DND-41 (cell line): ENCODE measurements around the gene DNAH11.

Source experiments
- ATAC-seq: fragments of 200-7000 bp; cut with Tn5 transposase; 3 replicates; pipeline ENCODE4 v1.9.1; 2021; ENCODE audit warnings: low read depth; ENCODE audit not compliant: insufficient read depth
- DNase-seq: peaks from one replicate; pipeline ENCODE4 v3.0.0-alpha.2; 2020
- H2AFZ ChIP-seq: 2 replicates; pipeline ENCODE4 v1.6.0; 2012; ENCODE audit warnings: low read depth, low read length
- H3K27ac ChIP-seq: 2 replicates; pipeline ENCODE4 v1.5.1; 2012; ENCODE audit warnings: low read length, inconsistent platforms
- H3K27me3 ChIP-seq: fragments of 200-600 bp; sonication (generic); 2 replicates; pipeline ENCODE4 v1.6.0; 2012; ENCODE audit warnings: low read length, mild to moderate bottlenecking, inconsistent platforms; ENCODE audit not compliant: insufficient read depth, poor library complexity
- H3K36me3 ChIP-seq: 2 replicates; pipeline ENCODE4 v1.5.1; 2012; ENCODE audit warnings: low read length, inconsistent platforms; ENCODE audit not compliant: insufficient read depth
- H3K4me1 ChIP-seq: 2 replicates; pipeline ENCODE4 v1.5.1; 2012; ENCODE audit warnings: mild to moderate bottlenecking, low read length; ENCODE audit not compliant: insufficient read depth
- H3K4me2 ChIP-seq: 2 replicates; pipeline ENCODE4 v1.6.0; 2012; ENCODE audit warnings: mild to moderate bottlenecking, moderate library complexity, low read length, inconsistent platforms; ENCODE audit not compliant: insufficient read depth
- H3K4me3 ChIP-seq, 2 experiments: fragments of 200-600 bp in 1 of 2; shearing (Covaris generic) in 1 of 2; 2 replicates each; pipeline ENCODE4 v1.5.1; 2012 to 2016; ENCODE audit warnings: inconsistent platforms in 2 of 2, low read length in 2 of 2, mild to moderate bottlenecking in 2 of 2, low read depth in 1 of 2, moderate library complexity in 1 of 2
- H3K79me2 ChIP-seq: 2 replicates; pipeline ENCODE4 v1.6.0; 2012; ENCODE audit warnings: low read length, inconsistent platforms; ENCODE audit not compliant: insufficient read depth
- H3K9ac ChIP-seq: 2 replicates; pipeline ENCODE4 v1.6.0; 2012; ENCODE audit warnings: low read depth, mild to moderate bottlenecking, inconsistent platforms, low read length, moderate library complexity
- H3K9me3 ChIP-seq: 2 replicates; pipeline ENCODE4 v1.5.1; 2012; ENCODE audit warnings: low read length, moderate library complexity, mild to moderate bottlenecking, inconsistent platforms; ENCODE audit not compliant: insufficient read depth, severe bottlenecking
- H4K20me1 ChIP-seq: 2 replicates; pipeline ENCODE4 v1.6.0; 2012; ENCODE audit warnings: low read length; ENCODE audit not compliant: insufficient read depth
- CTCF ChIP-seq: IDR thresholded peaks from 2 replicates; pipeline ENCODE4 v1.5.1; 2012; ENCODE audit warnings: borderline replicate concordance, low read length, moderate library complexity, mild to moderate bottlenecking; ENCODE audit not compliant: poor library complexity, severe bottlenecking; ENCODE audit errors: extremely low read depth
- EZH2 ChIP-seq: IDR thresholded peaks from 3 replicates; pipeline ENCODE4 v1.6.1; 2012; ENCODE audit warnings: borderline replicate concordance, low read depth, mild to moderate bottlenecking, moderate library complexity, low read length, inconsistent platforms; ENCODE audit not compliant: severe bottlenecking

DNAH11 gene

GRCh38 chr7:21829731-21830130, 286.9 kb downstream of the DNAH11 start:
- Histone ChIP-seq H3K27me3 (peaks cover 10% of the 10 kb centered on the region), H3K4me1 (no peaks in the 10 kb centered on the region), H4K20me1 (no peaks in the 10 kb centered on the region), H3K36me3 (no peaks in the 10 kb centered on the region), H3K9me3 (no peaks in the 10 kb centered on the region), H3K4me2 (no peak overlapping the region), H3K79me2 (no peaks in the 10 kb centered on the region), H2AFZ (no peak overlapping the region), H3K4me3 (no peak overlapping the region), H3K9ac (no peak overlapping the region), H3K27ac (no peak overlapping the region)
- DNase-seq (no peak), ATAC-seq (no peak)
- TF ChIP-seq CTCF (no peak), EZH2 (no peak)

GRCh38 chr7:21844742-21845141, 301.9 kb downstream of the DNAH11 start:
- Histone ChIP-seq H2AFZ (no peak overlapping the region), H3K4me1 (no peaks in the 10 kb centered on the region), H3K9me3 (no peaks in the 10 kb centered on the region), H3K27me3 (no peaks in the 10 kb centered on the region), H3K4me2 (no peak overlapping the region), H4K20me1 (no peaks in the 10 kb centered on the region), H3K9ac (no peak overlapping the region), H3K79me2 (no peaks in the 10 kb centered on the region), H3K27ac (no peak overlapping the region), H3K36me3 (no peaks in the 10 kb centered on the region), H3K4me3 (no peak overlapping the region)
- DNase-seq (no peak), ATAC-seq (no peak)
- TF ChIP-seq CTCF (no peak), EZH2 (no peak)

GRCh38 chr7:21850531-21851285, 307.9 kb downstream of the DNAH11 start:
- H2AFZ ChIP-seq, result no peak overlapping the region
- no peak for TF ChIP-seq EZH2
- no peak for TF ChIP-seq CTCF
- H3K27ac ChIP-seq, result no peak overlapping the region
- peaks cover 6% of the 10 kb centered on the region; the same call in 1 of the 2 replicates for H3K4me1 ChIP-seq
- H3K79me2 ChIP-seq, result no peaks in the 10 kb centered on the region
- H3K27me3 ChIP-seq, result no peaks in the 10 kb centered on the region
- no peak overlapping the region for H3K4me2 ChIP-seq
- no peaks in the 10 kb centered on the region for H4K20me1 ChIP-seq
- DNase-seq, result no peak
- no peaks in the 10 kb centered on the region for H3K9me3 ChIP-seq
- no peak overlapping the region for H3K4me3 ChIP-seq
- ATAC-seq, result no peak
- no peaks in the 10 kb centered on the region for H3K36me3 ChIP-seq
- no peak overlapping the region for H3K9ac ChIP-seq
